NT2/D1 (cell line): ENCODE results near the gene ITGB2.

Experiments
- DNase-seq: peaks from one replicate; pipeline ENCODE4 v3.0.0-alpha.2; 2011; ENCODE audit warnings: low read depth, low spot score
- H3K27me3 ChIP-seq: 2 replicates; pipeline ENCODE4 v1.6.0; 2011; ENCODE audit warnings: mild to moderate bottlenecking; ENCODE audit not compliant: insufficient read length, insufficient read depth
- H3K36me3 ChIP-seq: 2 replicates; pipeline ENCODE4 v1.6.1; 2011; ENCODE audit warnings: mild to moderate bottlenecking, low read length, mixed read lengths; ENCODE audit not compliant: insufficient read depth, insufficient read length
- H3K4me1 ChIP-seq: 2 replicates; pipeline ENCODE4 v1.5.1; 2011; ENCODE audit not compliant: insufficient read depth, insufficient read length
- H3K4me3 ChIP-seq: 2 replicates; pipeline ENCODE4 v1.5.1; 2011; ENCODE audit warnings: low read depth; ENCODE audit not compliant: insufficient read length
- H3K9ac ChIP-seq: 2 replicates; pipeline ENCODE4 v1.6.0; 2011; ENCODE audit warnings: low read depth; ENCODE audit not compliant: insufficient read length
- H3K9me3 ChIP-seq: 2 replicates; pipeline ENCODE4 v1.5.1; 2011; ENCODE audit warnings: mild to moderate bottlenecking, low read length; ENCODE audit not compliant: insufficient read depth
- SUZ12 ChIP-seq: IDR thresholded peaks from 2 replicates; pipeline ENCODE4 v1.6.1; 2011; ENCODE audit not compliant: insufficient read length, insufficient read depth; ENCODE audit errors: extremely low read depth
- YY1 ChIP-seq: IDR thresholded peaks from 2 replicates; pipeline ENCODE4 v1.6.1; 2011; ENCODE audit not compliant: insufficient read length, insufficient read depth
- ZNF274 ChIP-seq: IDR thresholded peaks from 2 replicates; pipeline ENCODE4 v1.6.1; 2011; ENCODE audit warnings: mild to moderate bottlenecking, low read depth, low read length

Gene ITGB2

DNA sequence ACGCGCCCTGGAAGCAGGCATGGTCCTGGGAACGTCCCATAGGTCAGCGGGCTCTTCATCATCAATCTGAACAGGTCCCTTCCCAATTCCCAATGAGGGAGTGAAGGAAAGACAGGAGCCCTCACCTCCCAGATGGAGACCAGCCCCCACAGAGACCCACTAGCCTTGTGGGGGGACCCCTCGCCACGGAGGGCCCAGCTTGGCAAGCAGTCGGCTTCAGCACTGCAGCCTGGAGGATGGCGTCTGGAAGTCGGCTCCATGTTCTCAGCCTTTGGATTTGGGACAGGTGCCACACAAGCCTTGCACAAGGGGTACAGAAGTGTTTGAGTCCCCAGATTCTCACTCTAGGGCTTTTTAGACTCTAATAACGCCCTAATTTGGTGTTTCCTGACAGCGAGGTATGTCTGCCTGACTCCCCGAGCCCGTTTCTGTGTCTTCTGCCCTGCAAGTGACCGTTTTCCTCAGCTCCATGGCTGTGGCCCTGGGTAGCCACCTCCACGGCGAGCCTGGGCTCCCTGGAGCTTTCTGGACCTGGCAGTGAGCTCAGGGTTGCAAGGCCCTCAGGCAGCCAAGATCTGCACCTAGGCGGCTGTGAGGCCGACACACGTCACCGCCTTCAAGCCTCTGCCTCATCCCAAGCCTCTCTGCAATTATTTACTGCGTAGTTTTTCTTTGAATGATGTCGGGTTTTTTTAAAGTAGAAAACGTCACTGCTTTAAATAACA, 77.8 kb downstream of the ITGB2 start:
- Histone ChIP-seq H3K27me3 (no peaks in the 10 kb centered on the region), H3K9ac (no peak overlapping the region), H3K9me3 (no peaks in the 10 kb centered on the region), H3K4me3 (no peak overlapping the region), H3K36me3 (no peaks in the 10 kb centered on the region), H3K4me1 (peaks cover 28% of the 10 kb centered on the region)
- TF ChIP-seq SUZ12 (no peak), YY1 (no peak), ZNF274 (no peak)
- DNase-seq, result no peak

DNA sequence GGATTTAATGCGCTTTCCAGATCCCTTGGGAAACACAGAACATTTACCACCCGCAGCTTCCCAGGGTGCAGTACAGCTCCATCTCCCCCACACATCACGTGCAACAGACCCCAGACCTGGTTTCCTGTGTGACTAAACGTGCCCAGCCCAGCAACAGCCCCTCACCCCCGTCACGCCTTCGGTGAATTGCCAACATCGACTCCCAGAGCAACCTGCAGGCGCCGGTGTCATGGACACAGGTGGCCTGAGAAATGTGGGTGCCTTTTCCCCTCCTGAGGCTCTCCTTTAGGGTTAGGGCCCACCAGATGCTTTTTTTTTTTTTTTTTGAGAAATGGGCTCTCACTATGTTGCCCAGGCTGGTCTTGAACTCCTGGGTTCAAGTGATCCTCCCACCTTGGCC, 78.6 kb downstream of the ITGB2 start:
- Histone ChIP-seq H3K4me1 (peaks cover 28% of the 10 kb centered on the region), H3K27me3 (no peaks in the 10 kb centered on the region), H3K9ac (no peak overlapping the region), H3K36me3 (no peaks in the 10 kb centered on the region), H3K4me3 (no peak overlapping the region), H3K9me3 (no peaks in the 10 kb centered on the region)
- no peak for DNase-seq
- TF ChIP-seq SUZ12 (no peak), ZNF274 (no peak), YY1 (no peak)

DNA sequence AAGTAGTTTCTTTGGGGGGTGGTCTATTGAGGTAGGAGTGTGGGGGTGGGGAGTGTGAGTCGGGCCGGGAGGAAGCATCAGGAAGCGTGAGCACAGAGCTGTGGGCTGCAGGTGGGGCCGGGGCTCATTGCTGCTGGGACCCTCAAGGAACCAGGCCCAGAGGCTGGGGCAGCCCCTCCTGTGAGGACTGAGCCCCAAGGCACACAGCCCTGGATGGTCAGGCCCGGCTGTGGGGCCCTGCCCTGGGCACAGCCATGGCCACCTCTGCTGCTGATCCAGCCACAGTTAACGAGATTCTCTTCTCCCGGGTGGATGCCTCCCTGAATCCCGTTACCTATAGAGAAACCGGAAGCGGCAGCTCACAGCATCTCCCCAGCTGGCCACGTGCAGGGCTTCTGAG, 79.9 kb downstream of the ITGB2 start:
- H3K4me3 ChIP-seq, result no peak overlapping the region
- H3K4me1 ChIP-seq, result peaks cover 26% of the 10 kb centered on the region
- H3K36me3 ChIP-seq, result no peaks in the 10 kb centered on the region
- no peaks in the 10 kb centered on the region for H3K27me3 ChIP-seq
- H3K9ac ChIP-seq, result peak overlapping the region; percentile 6
- DNase-seq, result no peak
- TF ChIP-seq SUZ12 (no peak), ZNF274 (no peak), YY1 (no peak)
- no peaks in the 10 kb centered on the region for H3K9me3 ChIP-seq

GRCh38 chr21:44838951-44839350, 81.7 kb downstream of the ITGB2 start:
- Histone ChIP-seq H3K4me3 (no peak overlapping the region), H3K27me3 (no peaks in the 10 kb centered on the region), H3K9ac (no peak overlapping the region), H3K36me3 (no peaks in the 10 kb centered on the region), H3K9me3 (no peaks in the 10 kb centered on the region), H3K4me1 (peaks cover 14% of the 10 kb centered on the region)
- DNase-seq, result no peak
- TF ChIP-seq SUZ12, result no peak

DNA sequence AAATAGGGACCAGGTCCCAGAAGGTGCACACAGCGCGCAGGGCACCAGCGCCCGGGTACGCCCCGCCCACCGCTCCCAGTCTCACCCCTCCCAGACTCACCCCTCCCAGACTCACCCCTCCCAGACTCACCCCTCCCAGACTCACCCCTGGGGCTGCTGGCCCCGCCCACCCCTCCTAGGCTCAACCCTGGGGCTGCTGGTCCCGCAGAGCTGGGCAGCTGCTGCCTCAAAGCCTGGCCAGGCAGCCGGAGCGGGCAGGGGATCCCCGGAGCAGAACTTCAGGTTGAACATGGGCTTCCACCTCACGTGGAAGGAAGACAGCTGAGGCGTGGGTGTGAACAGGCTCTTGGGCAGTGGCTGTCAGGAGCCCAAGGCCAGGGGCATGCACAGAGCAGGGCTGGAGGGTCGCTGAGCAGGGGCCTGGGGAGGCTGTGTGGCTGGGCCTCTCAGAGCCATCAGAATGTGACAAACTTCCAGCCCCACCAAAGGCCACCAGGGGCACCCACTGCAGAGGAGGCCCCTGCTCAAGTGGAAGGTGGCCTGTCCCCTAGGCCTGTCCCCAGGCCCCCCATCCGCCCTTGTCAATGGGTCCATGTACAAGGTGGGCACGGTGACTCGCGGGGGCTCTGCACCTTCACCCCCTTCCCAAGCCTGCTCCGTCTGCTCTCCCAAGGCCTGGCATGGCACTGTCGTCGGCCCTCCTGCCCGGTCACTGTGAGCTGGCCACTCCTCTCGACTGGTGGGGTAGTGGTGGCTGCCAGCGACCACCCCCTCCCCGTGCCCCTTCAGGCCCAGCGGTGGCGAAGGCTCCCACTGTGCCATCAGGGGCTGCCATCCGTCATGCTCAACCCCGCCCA, 82.4 kb downstream of the ITGB2 start:
- no peak overlapping the region for H3K4me3 ChIP-seq
- peak overlapping the region; percentile 47 for H3K9ac ChIP-seq
- TF ChIP-seq YY1, result no peak
- no peak for TF ChIP-seq SUZ12
- TF ChIP-seq ZNF274, result no peak
- H3K4me1 ChIP-seq, result peaks cover 14% of the 10 kb centered on the region
- no peaks in the 10 kb centered on the region for H3K27me3 ChIP-seq
- H3K36me3 ChIP-seq, result no peaks in the 10 kb centered on the region
- H3K9me3 ChIP-seq, result no peaks in the 10 kb centered on the region
- DNase-seq, result no peak

GRCh38 chr21:44837537-44837936, 83.2 kb downstream of the ITGB2 start:
- Histone ChIP-seq H3K27me3 (no peaks in the 10 kb centered on the region), H3K4me3 (no peak overlapping the region), H3K36me3 (no peaks in the 10 kb centered on the region), H3K9ac (peak overlapping the region; percentile 25), H3K4me1 (peaks cover 14% of the 10 kb centered on the region), H3K9me3 (no peaks in the 10 kb centered on the region)
- DNase-seq, result no peak
- TF ChIP-seq YY1, result no peak
- no peak for TF ChIP-seq ZNF274
- no peak for TF ChIP-seq SUZ12

- no peak for DNase-seq
- Histone ChIP-seq H3K9me3 (no peaks in the 10 kb centered on the region), H3K9ac (peak overlapping the region; percentile 27), H3K27me3 (no peaks in the 10 kb centered on the region), H3K36me3 (no peaks in the 10 kb centered on the region), H3K4me1 (peaks cover 14% of the 10 kb centered on the region), H3K4me3 (no peak overlapping the region)
- TF ChIP-seq YY1, result no peak
- TF ChIP-seq ZNF274, result no peak
- TF ChIP-seq SUZ12, result no peak
These were observed 83.8 kb downstream of the ITGB2 start for GRCh38 chr21:44836666-44837471.
